H1 (cell line): Measurements from ENCODE around the gene KCNMA1.

Source experiments
- ATF3 ChIP-seq: IDR thresholded peaks from 2 replicates; pipeline ENCODE4 v1.6.1; 2011; ENCODE audit warnings: low read depth, mild to moderate bottlenecking, low read length; ENCODE audit not compliant: insufficient read depth
- CBX5 ChIP-seq: fragments of 300-800, 300-1000 bp; sonication (generic); IDR thresholded peaks from 2 replicates; pipeline ENCODE4 v1.7.1; 2016; ENCODE audit warnings: antibody characterized with exemption, low read length, low read depth
- CHD2 ChIP-seq: IDR thresholded peaks from 2 replicates; pipeline ENCODE4 v1.6.1; 2012; ENCODE audit warnings: low read length, improper control_type of control experiment
- CTCF ChIP-seq, 3 experiments: IDR thresholded peaks; 1 replicate in 2 of 3; 2 replicates in 1 of 3; pipeline versions ENCODE4 v1.5.1 to v1.6.1; 2011; ENCODE audit warnings: low read length in 3 of 3, mild to moderate bottlenecking in 3 of 3, inconsistent platforms in 2 of 3, low read depth in 1 of 3, moderate library complexity in 1 of 3; ENCODE audit not compliant: insufficient read depth in 1 of 3; ENCODE audit errors: control extremely low read depth in 1 of 3
- EGR1 ChIP-seq: IDR thresholded peaks from 2 replicates; pipeline ENCODE4 v1.6.1; 2011; ENCODE audit warnings: low read depth, low read length, borderline replicate concordance
- EZH2 ChIP-seq: fragments of 200-600 bp; sonication (generic); IDR thresholded peaks from 2 replicates; pipeline ENCODE4 v1.7.1; 2012; ENCODE audit warnings: low read depth, mild to moderate bottlenecking, moderate library complexity, low read length, inconsistent platforms; ENCODE audit not compliant: severe bottlenecking
- JUN ChIP-seq: IDR thresholded peaks from 2 replicates; pipeline ENCODE4 v1.6.1; 2011; ENCODE audit warnings: low read depth, mild to moderate bottlenecking, improper control_type of control experiment, low read length
- POLR2A ChIP-seq, 2 experiments: IDR thresholded peaks; 1 replicate in 1 of 2; 2 replicates in 1 of 2; pipeline ENCODE4 v1.6.1; 2011; ENCODE audit warnings: low read depth in 2 of 2, low read length in 2 of 2, mild to moderate bottlenecking in 2 of 2; ENCODE audit errors: control extremely low read depth in 1 of 2
- POLR2AphosphoS5 ChIP-seq: IDR thresholded peaks from 2 replicates; pipeline ENCODE4 v1.6.1; 2011; ENCODE audit warnings: low read depth, low read length
- RBBP5 ChIP-seq: IDR thresholded peaks from 2 replicates; pipeline ENCODE4 v1.7.1; 2012; ENCODE audit warnings: low read depth, mild to moderate bottlenecking, inconsistent platforms, low read length, moderate library complexity, borderline replicate concordance
- SP1 ChIP-seq: IDR thresholded peaks from 2 replicates; pipeline ENCODE4 v1.6.1; 2011; ENCODE audit warnings: low read depth, low read length
- TCF12 ChIP-seq: IDR thresholded peaks from 2 replicates; pipeline ENCODE4 v1.6.1; 2011; ENCODE audit warnings: low read depth, mild to moderate bottlenecking, low read length
- USF2 ChIP-seq: IDR thresholded peaks from 2 replicates; pipeline ENCODE4 v1.6.1; 2011; ENCODE audit warnings: low read length, improper control_type of control experiment
- ZNF274 ChIP-seq: IDR thresholded peaks from 2 replicates; pipeline ENCODE4 v1.7.0; 2012; ENCODE audit warnings: low read length, borderline replicate concordance; ENCODE audit errors: extremely low read depth

- TF ChIP-seq RBBP5 (no peak), ZNF274 (no peak), CTCF (IDR thresholded peaks at IDR 0.05; ENCODE audit: control extremely low read depth in 1 of 3, insufficient read depth in 1 of 3, low read depth in 1 of 3, low read length in 3 of 3) (no peak), POLR2AphosphoS5 (no peak), SP1 (no peak), EGR1 (no peak), CHD2 (no peak), CBX5 (no peak), TCF12 (no peak), ATF3 (no peak), USF2 (no peak), POLR2A (IDR thresholded peaks at IDR 0.05; ENCODE audit: control extremely low read depth in 1 of 2, low read depth in 2 of 2, low read length in 2 of 2) (no peak), JUN (no peak), EZH2 (no peak)
Observed at GRCh38 chr10:77363210-77363609, 274.4 kb downstream of the KCNMA1 start.
